Ishikawa (cell line): Measurements from ENCODE around the gene DDR2.

Experiments used
- CREB1 ChIP-seq: IDR thresholded peaks from 2 replicates; pipeline ENCODE4 v1.6.1; 2012; ENCODE audit warnings: low read depth
- EGR1 ChIP-seq: IDR thresholded peaks from 2 replicates; pipeline ENCODE4 v1.6.1; 2012
- EP300 ChIP-seq: IDR thresholded peaks from 2 replicates; pipeline ENCODE4 v1.6.1; 2012; ENCODE audit warnings: borderline replicate concordance
- FOXM1 ChIP-seq: IDR thresholded peaks from 2 replicates; pipeline ENCODE4 v1.6.1; 2012; ENCODE audit warnings: low read depth, borderline replicate concordance
- MAX ChIP-seq: IDR thresholded peaks from 2 replicates; pipeline ENCODE4 v1.6.1; 2012
- NFIC ChIP-seq: IDR thresholded peaks from 2 replicates; pipeline ENCODE4 v1.6.1; 2012
- RAD21 ChIP-seq: IDR thresholded peaks from 2 replicates; pipeline ENCODE4 v1.6.1; 2012; ENCODE audit warnings: low read depth
- TAF1 ChIP-seq: IDR thresholded peaks from 2 replicates; pipeline ENCODE4 v1.6.1; 2012; ENCODE audit warnings: low read depth, mild to moderate bottlenecking
- TCF12 ChIP-seq: IDR thresholded peaks from 2 replicates; pipeline ENCODE4 v1.6.1; 2012; ENCODE audit warnings: low read depth
- TEAD4 ChIP-seq: IDR thresholded peaks from 2 replicates; pipeline ENCODE4 v1.6.1; 2012
- YY1 ChIP-seq: IDR thresholded peaks from 2 replicates; pipeline ENCODE4 v1.6.1; 2012; ENCODE audit warnings: low read depth
- TF ChIP-seq, protein P1 (sequence below): IDR thresholded peaks from 2 replicates; pipeline ENCODE4 v1.6.1; 2012; ENCODE audit warnings: low read depth, mild to moderate bottlenecking

DNA sequence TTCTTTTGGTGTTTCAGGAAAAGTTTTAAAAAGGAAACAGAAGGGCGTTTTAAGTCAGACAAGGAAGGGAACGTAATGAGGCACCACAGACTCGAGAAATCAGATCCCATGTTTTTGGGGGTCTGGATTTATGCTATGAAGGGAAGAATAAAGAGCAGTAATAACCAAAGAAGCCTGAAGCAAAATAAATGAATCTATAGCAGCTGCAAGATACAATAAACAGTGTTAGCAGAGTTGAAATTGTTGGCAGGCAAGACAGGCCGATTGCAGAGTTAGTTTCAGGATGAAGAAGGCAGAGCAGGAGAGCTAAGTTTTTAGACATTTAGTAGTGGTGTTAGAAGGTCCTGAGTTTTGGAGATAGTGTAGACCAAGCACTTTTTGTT is 425 bp downstream of the DDR2 start:
- no peak for TF ChIP-seq FOXM1
- no peak for TF ChIP-seq CREB1
- no peak for TF ChIP-seq EGR1
- TF ChIP-seq, protein P1, sequence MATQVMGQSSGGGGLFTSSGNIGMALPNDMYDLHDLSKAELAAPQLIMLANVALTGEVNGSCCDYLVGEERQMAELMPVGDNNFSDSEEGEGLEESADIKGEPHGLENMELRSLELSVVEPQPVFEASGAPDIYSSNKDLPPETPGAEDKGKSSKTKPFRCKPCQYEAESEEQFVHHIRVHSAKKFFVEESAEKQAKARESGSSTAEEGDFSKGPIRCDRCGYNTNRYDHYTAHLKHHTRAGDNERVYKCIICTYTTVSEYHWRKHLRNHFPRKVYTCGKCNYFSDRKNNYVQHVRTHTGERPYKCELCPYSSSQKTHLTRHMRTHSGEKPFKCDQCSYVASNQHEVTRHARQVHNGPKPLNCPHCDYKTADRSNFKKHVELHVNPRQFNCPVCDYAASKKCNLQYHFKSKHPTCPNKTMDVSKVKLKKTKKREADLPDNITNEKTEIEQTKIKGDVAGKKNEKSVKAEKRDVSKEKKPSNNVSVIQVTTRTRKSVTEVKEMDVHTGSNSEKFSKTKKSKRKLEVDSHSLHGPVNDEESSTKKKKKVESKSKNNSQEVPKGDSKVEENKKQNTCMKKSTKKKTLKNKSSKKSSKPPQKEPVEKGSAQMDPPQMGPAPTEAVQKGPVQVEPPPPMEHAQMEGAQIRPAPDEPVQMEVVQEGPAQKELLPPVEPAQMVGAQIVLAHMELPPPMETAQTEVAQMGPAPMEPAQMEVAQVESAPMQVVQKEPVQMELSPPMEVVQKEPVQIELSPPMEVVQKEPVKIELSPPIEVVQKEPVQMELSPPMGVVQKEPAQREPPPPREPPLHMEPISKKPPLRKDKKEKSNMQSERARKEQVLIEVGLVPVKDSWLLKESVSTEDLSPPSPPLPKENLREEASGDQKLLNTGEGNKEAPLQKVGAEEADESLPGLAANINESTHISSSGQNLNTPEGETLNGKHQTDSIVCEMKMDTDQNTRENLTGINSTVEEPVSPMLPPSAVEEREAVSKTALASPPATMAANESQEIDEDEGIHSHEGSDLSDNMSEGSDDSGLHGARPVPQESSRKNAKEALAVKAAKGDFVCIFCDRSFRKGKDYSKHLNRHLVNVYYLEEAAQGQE, result no peak
- TF ChIP-seq TAF1, result no peak
- TF ChIP-seq RAD21, result no peak
- TF ChIP-seq MAX, result no peak
- TF ChIP-seq TCF12, result no peak
- no peak for TF ChIP-seq EP300
- TF ChIP-seq TEAD4, result no peak
- no peak for TF ChIP-seq NFIC
- TF ChIP-seq YY1, result no peak
